HG03520 (cell line): ENCODE measurements around the gene SIGLEC8.
"Not testable (repeated sequence)": the region's sequence is repeated elsewhere in the genome, so short reads cannot be mapped to it uniquely, and the experiment has no call there.

Source experiments
- ATAC-seq: cut with Tn5 transposase; IDR thresholded peaks from one replicate; pipeline ENCODE4 v1.9.1; 2021; ENCODE audit warnings: mild to moderate bottlenecking, moderate library complexity; ENCODE audit not compliant: unreplicated experiment

Gene SIGLEC8

DNA sequence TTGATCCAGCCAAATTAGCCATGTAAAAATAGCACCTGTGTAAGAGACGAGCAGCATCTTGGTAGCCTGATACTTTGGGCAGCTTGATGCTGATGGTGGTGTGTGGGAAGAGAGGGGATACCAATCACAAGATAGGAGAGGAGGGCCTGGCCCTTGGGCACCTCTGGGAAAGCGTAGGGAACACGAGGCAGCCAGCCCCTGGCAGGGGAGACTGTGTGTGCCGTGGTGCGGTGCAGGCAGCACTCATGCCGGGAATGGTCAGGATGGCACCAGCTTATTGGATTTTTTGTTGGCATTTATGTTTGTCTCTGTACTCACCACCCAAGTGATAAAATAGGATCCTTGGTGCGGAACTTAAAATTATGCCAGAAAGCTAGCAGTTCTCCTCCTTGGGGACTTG lies 10.2 kb downstream of the SIGLEC8 start:
- no peak for ATAC-seq

DNA sequence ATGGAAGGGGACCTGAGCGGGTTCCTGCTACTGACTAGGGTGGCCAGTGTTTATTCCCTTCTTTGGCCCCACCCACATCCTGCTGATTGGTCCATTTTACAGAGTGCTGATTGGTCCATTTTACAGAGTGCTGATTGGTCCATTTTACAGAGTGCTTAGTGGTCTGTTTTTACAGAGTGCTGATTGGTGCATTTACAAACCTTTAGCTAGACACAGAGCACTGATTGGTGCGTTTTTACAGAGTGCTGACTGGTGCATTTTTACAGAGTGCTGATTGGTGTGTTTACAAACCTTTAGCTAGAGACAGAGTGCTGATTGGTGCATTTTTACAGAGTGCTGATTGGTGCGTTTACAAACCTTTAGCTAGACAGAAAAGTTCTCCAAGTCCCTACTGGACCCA lies 10.7 kb downstream of the SIGLEC8 start:
- ATAC-seq, result not testable (repeated sequence)

DNA sequence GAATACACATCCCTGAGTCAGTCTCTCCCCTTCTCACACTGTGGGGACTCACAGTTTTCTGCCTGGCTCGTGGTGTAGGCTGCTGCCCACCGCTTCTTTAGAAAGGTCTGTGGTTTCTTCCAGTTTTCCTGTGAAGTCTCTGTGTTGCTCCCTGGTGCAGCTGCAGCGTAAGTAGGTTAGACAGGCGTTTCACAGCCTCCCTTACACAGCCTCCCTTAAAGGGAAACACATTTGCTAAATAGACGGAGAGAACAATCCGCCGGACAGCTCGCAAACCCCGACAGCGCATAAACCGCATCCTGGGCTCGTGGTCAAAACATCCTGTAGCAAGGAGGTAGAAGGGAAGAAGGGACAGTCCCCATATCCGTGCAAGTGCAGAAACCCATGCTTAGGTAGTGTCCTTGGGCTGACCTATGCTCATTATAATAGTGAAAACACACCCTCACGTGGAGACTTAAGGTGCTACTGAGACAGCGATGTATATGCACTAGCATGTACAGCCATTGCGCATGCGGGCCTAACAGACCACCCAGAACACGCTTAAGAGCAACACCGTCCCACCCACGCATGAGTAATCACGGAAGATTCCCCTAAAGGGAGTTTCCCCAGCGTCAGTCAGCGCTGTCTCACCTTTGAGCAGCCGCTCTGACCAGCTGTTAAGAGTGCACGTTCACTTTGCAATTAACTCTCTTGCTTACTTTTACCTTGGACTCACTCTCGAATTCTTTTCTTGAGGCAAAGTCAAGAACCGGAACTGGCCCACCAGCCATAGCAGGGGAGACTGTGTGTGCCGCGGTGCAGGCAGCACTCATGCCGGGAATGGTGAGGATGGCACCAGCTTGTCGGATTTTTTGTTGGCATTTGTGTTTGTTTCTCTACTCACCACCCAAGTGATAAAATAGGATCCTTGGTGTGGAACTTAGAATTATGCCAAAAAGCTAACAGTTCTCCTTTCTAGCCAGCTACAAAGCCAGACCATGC lies 16.6 kb downstream of the SIGLEC8 start:
- ATAC-seq, result peak; percentile 76

DNA sequence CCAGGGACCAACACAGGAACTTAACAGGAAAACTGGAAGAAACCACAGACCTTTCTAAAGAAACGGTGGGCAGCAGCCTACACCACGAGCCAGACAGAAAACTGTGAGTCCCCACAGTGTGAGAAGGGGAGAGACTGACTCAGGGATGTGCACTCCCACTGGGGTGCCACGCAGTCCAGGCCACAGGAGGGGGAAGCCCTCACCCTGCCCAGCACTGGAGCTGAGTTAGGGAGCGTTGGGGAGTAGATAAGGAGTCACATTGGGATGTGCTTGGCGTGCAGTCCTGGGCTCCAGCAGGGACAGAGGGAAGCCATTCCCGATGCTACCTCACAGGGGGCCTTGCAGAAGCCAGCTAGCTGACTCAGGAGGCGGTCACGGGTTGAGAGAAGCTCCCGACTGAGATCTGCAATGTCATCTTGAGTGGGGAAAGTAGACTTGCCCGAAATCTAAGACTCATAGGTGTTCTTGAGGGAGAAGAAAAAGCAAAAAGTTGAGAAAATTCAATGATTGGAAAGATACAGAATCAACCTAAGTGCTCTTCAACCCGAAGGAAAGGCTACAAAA lies 17.3 kb downstream of the SIGLEC8 start:
- ATAC-seq, result no peak

DNA sequence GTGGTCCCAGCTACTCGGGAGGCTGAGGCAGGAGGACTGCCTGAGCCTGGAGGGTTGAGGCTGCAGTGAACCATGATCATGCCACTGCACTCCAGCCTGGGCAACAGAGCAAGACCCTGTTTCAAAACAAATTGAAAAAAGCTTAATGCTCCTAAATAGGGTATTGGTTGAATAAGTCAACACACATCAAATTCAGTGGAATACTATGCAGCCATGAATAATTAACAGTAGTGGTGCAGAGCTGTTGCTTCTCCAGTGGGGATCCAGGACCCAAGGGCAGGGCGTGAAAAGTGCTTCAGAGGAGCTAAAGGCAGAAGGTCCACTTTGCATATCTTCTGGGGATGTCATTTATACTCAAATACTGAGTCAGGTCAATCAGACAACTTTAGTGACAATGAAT lies 18.2 kb downstream of the SIGLEC8 start:
- no peak for ATAC-seq

DNA sequence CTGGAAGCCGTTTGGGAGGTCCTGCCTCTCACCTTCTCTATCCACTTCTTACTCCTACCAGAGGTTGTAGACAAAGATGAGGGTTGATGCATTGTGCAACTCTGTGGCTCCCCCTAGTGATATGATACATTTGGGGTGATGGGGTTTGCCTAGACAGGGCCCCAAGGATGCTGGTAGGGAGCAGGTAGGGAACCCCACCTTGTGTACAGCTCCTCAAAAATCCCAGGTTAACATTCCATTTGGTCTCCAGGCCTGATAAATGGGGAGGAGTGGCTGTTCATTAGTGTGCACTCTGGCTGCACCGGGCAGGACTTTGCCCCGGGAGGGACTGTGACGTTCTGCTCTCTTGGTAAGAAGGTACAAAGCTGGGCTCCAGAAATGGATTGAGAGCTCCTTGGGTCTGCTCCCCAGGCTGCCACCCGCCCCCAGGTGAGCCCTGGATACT lies 19.2 kb downstream of the SIGLEC8 start:
- ATAC-seq, result no peak

DNA sequence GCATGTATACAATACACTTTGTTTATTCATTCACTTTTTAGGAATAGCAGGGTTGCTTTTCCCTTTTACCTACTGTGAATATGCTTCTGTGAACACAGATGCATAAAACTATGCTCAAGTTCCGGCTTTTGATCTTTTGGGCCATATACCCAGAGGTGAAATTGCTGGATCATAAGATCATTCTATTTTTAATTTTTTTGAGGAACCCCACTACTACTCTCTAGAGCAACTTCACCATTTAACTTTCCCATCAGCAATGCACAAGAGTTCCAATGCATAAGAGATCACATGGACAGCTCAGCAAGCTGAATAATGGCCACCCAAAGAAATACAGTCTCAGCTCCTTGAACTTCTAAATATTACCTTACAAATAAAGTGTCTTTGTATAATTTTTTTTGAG lies 23.8 kb downstream of the SIGLEC8 start:
- ATAC-seq, result no peak

DNA sequence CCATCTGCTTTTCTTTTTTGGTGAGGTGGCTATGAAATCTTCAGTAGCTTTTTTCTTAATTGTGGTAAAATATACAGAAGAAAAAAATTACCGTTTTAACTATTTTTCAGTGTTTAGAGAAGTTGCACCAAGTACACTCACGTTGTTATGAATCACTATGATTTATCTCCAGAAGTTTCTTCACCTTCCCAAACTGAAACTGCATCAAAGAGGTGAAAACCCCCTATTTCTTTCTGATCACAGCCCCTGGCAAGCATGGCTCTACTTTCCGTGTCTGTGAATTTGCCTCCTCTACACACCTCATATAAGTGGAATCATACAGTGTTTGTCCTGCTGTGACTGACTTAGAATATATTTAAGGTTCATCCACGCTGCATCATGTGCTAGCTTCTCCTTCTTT lies 25.2 kb downstream of the SIGLEC8 start:
- ATAC-seq, result no peak

DNA sequence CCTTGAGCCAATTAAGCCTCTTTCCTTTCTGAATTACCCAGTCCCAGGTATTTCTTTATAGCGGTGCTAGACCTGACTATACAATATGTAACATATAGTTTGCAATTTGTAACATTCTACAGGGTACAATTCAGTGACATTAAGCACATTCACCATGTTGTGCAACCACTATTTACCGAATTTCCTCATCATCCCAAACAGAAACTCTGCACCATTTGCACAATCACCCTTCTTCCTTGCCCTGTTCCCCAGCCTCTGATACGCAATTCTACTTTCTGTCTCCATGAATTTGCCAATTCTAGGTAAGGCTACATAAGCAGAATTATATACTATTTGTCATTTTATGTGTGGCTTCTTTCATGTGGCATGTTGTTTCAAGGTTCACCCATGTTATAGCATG lies 27.1 kb downstream of the SIGLEC8 start:
- ATAC-seq, result no peak

DNA sequence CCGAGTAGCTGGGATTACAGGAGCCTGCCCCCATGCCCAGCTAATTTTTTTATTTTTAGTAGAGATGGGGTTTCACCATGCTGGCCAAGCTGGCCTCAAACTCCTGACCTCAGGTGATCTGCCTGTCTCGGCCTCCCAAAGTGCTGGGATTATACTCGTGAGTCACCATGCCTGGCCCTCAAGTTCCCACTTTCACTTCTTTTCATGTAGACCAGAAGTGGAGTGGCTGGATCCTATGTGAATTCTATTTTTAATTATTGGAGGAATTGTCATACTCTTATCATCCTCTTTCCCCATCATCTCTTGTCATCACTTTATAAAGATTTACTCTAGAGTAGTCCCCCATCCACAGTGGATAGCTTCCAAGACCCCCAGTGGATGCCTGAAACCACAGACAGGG lies 28.0 kb downstream of the SIGLEC8 start:
- ATAC-seq, result no peak

DNA sequence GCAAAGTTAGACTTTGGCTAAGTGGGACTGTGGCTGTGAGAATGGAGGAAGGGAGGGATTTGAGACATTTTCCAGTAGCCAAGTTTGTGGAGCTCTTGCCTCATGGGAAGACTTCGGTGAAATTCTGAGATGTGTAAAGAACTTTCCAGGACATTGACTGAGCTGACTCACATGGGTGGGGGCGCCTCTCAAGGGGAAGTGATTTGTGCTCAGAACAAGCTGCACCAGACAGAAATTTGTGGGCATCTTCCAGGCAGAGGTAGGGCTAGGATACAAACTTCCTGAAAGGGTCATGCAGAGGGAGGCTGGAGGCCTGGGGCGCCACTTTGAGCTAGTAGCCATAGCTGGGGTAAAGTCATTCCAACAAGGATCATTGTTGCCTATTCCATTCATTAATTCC lies 31.1 kb downstream of the SIGLEC8 start:
- ATAC-seq, result no peak

DNA sequence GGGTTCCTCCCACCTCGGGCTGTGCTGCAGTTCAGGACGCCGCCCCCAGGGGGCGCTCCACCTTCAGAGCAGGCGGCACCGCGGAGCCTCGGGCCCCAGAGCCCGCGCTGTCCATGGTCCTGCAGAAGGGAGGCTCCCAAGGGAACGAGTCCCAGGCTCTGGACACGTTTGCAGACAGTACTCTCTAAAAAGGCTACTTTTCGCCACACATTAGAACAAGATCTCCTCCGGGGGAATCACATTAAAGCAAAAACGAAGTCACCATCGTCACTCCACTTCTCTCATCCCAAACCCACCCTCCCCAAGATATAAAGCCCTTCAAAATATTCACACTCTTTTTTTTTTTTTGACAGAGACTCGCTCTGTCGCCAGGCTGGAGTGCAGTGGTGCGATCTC lies 36.2 kb downstream of the SIGLEC8 start:
- no peak for ATAC-seq

DNA sequence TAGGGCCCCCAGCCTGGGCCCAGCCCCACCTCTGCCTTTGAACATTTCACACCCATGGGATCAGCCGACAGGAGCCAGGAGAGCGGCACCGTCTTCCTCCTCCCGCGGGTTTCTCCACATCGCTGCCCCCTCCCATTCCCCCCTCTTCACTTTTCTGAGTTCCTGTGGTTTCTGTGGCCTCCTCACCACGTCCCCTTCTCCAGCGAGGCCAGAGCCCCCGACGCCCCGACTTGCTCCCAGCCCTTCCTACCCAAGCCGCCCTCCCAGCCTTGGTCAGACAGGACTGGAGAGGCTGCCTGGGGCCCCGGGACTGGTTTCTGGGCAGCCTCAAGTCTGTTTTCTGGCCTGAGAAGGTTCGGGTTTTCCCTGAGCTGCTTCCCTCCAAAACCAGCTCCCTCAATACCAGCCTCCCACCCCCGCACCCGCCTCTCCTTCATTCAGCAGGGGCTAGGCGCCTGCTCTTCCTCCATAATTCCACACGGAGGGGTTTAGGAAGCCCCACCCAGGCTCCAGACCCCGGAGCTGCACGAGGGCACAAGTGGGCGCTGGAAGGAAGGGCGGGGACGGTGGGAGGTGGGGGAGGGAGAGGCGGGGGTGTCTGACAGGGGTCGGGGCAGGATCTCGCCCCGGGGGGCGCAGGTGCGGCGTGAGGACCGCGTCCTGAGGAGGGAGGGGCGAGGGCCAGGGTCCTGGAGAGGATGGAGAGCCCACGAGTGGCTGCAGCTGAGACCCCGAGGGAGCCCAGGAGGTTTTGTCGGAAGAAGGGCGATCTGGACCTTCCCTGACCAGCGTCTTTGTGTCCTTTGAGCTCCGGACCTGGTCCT lies 36.8 kb downstream of the SIGLEC8 start:
- no peak for ATAC-seq

DNA sequence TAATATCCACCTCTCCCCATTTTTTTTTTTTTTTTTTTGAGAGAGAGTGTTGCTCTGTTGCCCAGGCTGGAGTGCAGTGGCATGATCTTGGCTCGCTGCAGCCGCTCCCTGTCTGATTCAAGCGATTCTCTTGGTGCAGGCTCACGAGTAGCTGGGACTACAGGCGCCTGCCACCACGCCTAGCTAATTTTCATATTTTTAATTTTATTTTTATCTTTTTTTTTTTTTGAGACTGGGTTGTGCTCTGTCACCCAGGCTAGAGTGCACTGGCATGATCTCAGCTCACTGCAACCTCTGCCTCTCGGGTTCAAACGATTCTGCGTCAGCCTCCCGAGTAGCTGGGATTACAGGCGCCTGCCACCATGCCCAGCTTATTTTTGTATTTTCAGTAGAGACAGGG lies 37.7 kb downstream of the SIGLEC8 start:
- not testable (repeated sequence) for ATAC-seq

DNA sequence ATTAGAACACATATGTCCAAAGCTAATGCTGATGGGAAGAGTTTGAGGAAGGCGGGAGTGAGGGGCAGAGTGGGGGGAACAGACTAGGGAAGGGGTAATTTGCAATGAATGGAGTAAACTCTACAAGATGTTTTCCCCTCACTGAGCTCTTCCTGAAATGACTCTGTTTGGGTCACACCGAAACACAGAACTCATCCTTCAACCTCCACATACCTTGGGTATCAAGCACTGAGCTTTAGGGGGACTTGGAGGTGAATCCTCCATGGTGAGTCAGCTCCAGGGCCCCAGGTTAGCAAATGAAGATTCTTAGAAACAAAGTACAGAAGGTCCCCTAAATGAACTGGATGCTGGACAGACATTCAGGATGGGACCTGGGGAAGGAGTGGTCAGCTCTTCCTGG lies 39.5 kb downstream of the SIGLEC8 start:
- no peak for ATAC-seq

DNA sequence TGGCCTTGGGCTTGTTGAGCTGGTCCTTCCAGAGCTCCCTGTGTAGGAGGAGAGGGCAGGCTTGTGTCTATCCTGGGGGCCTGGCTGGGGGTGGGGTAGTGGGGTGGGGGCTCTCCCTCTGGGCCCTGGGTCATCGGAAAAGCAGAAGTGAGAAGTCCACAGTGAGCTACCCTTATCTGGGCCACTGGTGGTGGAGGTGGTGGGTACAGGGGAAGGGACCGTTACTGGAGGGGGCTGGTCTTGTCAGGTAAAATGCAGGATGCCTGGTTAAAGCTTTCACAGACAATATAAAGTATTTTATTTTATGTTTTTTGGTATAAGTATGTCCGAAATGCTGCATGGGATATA lies 40.5 kb downstream of the SIGLEC8 start:
- no peak for ATAC-seq

DNA sequence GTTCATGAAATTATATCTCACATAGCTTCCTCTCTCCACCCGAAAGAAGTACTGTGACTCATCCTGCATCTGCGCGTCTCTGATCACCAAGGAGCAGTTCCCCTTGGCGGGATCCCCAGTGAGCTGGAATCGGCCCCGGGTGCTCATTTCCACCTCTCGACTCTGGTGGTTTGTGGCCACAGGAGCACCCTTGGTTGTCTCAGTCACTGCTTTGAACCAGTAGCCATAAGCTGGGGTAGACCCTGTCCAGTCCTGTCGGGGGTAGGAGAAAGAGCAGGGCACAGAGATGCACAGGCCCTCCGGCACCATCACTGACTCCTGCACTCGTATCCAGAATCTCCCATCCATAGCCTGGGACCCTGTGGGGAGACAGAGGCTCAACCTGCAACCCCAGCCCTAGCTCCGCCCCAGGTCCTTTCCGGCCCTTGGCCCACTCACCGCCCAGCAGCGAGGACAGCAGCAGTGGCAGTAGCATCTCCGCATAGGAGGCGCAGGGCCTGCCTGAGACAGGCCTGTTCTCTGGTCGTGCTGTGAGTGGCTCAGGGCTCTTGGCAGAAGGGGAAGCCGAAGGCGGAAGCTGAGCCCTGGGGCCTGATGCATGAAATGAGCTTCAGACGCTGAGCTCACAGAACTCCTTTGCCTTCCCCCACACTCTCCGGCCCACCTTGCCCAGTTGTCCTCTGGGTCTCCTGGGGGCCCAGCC lies 41.0 kb downstream of the SIGLEC8 start, which contains the start of gene SIGLEC10:
SIGLEC10 (minus strand) TSS at position 536 of the 703 bp plus-strand sequence; CDS start at position 475, 61 bp downstream.
- peak; percentile 54 for ATAC-seq

DNA sequence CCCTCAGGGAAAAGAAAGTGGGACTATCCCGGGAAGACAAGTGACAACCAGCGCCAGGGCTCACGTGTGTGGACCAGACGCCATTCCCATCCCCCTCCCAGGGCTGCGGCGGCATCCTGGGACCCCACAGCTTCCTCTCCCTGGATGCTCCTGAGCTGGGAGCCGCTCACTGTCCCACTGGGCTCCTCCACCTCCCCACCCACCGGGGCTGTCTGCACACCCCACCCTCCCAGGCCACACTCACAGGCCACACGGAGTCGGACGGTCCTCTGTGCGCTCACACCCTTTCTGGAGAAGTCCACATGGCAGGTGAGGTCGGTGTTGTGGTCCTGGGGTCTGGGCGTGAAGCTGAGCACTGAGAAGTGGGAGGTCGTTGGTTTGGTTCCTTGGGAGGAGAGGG lies 41.8 kb downstream of the SIGLEC8 start:
- ATAC-seq, result not testable (repeated sequence)

DNA sequence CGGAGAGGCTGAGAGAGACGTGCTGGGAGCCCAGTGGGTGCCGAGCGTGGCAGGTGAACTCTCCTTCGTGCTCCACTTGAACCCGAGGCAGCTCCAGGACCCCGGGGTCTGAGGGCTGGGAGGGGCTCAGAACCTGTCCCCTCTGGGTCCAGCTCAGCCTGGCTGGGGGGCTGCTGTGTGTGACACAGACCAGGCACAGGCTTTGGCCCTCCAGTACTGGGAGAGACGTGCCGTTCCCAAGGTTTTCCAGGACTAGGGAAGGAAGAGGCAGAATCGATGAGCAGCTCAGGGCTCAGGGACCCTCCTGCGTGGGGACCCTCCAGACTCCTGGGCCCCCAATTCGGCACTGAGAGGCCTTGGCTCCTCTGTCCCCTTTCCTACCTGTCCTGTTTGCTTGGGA lies 43.1 kb downstream of the SIGLEC8 start:
- ATAC-seq, result no peak

DNA sequence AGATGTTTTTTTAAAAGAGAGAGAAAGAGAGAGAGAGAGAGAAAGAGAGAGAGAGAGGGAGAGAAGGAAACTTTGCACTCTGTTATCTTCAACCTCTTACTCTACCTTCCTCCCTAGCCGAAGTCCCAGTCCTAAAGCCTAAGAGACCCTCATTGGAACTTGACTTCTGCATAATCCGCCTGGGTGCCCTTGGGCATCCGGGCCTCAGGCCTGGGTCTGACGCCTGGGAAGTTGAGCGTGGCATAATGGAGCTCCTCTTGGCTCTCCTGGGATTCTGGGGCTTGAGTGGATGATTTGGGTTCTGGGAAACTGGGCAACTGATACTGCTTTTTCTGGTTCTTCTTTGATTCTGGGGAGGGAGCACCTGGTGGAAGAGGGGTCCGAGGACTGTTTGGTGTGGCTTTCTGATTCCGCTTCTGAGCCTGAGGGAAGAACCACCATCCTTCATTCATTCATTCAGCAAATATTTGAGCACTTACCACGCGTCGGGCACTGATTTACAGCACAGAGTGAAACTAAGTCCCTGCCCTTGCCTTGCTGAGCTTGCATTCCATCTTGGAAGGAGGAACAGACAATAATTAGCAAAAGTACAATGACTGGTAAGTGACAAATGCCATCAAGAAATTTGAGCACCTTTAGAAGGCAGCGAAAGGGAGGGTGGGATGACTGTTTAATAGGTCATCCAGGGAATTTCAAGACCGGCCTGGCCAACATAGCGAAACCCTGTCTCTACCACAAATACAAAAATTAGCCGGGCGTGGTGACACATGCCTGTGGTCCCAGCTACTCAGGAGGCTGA lies 47.1 kb downstream of the SIGLEC8 start:
- ATAC-seq, result no peak
